ENCODE measurements around the gene SPAG17. TPM values are rescaled to one million over a fixed set of nuclear protein-coding genes. Genes with fewer than 3 reads are reported as not detected.

The SPAG17 gene
- polyA plus RNA-seq, 1 donor (not counting 4 experiments of a cell fraction or from before 2014, with no cell fraction given) = 0.52 TPM

DNA sequence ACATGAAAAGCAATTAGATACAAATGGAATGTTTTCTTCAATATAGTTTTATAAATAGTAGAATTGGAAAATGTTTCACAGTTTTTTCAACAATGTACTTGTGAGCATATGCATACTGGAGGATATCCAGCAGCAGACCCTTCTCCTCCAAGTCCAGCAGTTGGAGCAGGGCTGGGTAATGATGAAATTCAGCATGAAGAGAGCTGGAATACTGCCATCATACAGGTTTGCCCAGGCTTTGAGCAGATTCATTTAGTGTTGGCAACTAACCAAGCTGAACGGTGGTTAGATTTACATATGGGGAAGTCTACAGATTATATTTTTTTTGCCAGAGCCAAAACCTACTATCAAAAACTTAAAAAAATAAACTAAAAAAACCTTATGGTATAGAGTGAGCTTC is 217.1 kb downstream of the SPAG17 start:
- Histone ChIP-seq H3K36me3 (ENCODE audit: control insufficient read depth in 2 of 2, extremely low read depth in 1 of 2, insufficient read depth in 2 of 2, low read length in 2 of 2) (no peaks in the 10 kb centered on the region), H3K4me2 (ENCODE audit: control insufficient read depth, extremely low read depth, insufficient read depth, low read depth, low read length) (no peak overlapping the region), H3K27me3 (ENCODE audit: control insufficient read depth, extremely low read depth, insufficient read depth, low read length) (no peaks in the 10 kb centered on the region), H3K9ac (ENCODE audit: control insufficient read depth, extremely low read depth, insufficient read depth, low read length) (no peak overlapping the region), H4K20me1 (ENCODE audit: control insufficient read depth, extremely low read depth, insufficient read depth, low read length) (no peaks in the 10 kb centered on the region), H3K4me3 (ENCODE audit: control insufficient read depth in 2 of 3, extremely low read depth in 1 of 3, insufficient read depth in 2 of 3, low read depth in 1 of 3, low read length in 3 of 3) (no peak overlapping the region), H3K4me1 (ENCODE audit: control insufficient read depth, extremely low read depth, insufficient read depth, low read length) (peaks cover 2% of the 10 kb centered on the region), H3K9me1 (ENCODE audit: control insufficient read depth, extremely low read depth, insufficient read depth, low read length) (no peaks in the 10 kb centered on the region), H3K27ac (ENCODE audit: control insufficient read depth, insufficient read depth, low read length) (no peak overlapping the region), H3K9me3 (ENCODE audit: control insufficient read depth, low read depth, low read length) (no peaks in the 10 kb centered on the region), H3K79me2 (ENCODE audit: control insufficient read depth, insufficient read depth, low read length) (no peaks in the 10 kb centered on the region), H2AFZ (ENCODE audit: control insufficient read depth, low read length) (no peak overlapping the region)
- dilution Hi-C loops (cut with MboI; ENCODE audit: extremely low pct_ligation_motif_present, low sequenced_read_pairs) = no loop called here
- DNase-seq (ENCODE audit: low read depth, low spot score) (no peak), FAIRE-seq (no peak)
- no peak for TF ChIP-seq EZH2 (IDR thresholded peaks at IDR 0.05; ENCODE audit: low read length)
- TF ChIP-seq, protein P1, sequence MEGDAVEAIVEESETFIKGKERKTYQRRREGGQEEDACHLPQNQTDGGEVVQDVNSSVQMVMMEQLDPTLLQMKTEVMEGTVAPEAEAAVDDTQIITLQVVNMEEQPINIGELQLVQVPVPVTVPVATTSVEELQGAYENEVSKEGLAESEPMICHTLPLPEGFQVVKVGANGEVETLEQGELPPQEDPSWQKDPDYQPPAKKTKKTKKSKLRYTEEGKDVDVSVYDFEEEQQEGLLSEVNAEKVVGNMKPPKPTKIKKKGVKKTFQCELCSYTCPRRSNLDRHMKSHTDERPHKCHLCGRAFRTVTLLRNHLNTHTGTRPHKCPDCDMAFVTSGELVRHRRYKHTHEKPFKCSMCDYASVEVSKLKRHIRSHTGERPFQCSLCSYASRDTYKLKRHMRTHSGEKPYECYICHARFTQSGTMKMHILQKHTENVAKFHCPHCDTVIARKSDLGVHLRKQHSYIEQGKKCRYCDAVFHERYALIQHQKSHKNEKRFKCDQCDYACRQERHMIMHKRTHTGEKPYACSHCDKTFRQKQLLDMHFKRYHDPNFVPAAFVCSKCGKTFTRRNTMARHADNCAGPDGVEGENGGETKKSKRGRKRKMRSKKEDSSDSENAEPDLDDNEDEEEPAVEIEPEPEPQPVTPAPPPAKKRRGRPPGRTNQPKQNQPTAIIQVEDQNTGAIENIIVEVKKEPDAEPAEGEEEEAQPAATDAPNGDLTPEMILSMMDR (optimal IDR thresholded peaks at IDR 0.05 in 1 of 3, IDR thresholded peaks at IDR 0.05 in 1 of 3, conservative IDR thresholded peaks at IDR 0.05 in 1 of 3; ENCODE audit: extremely low read depth in 1 of 3, insufficient read depth in 2 of 3, low read length in 3 of 3) = no peak

DNA sequence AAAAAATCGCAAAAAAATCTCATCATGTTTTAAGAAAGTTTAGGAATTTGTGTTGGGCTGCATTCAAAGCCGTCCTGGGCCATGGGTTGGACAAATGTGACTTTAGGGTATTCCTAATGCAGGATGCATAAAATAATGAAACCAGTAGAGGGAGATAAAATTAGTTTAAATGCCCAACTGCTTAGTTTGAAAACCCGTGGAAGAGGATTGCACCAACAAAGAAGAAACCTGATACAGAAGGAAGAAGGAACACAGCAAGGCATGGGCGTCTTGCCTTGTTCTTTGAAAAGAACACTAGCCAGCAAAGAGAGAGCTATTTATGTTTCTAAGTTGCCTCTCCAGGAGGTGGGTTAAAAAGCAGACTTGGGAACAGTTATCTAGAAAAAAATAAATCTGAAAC is 217.6 kb downstream of the SPAG17 start:
- no peak for FAIRE-seq

More for the DNA sequence above, 217.6 kb downstream of the SPAG17 start:
- TF ChIP-seq, protein P1 (optimal IDR thresholded peaks at IDR 0.05 in 1 of 3, IDR thresholded peaks at IDR 0.05 in 1 of 3, conservative IDR thresholded peaks at IDR 0.05 in 1 of 3; ENCODE audit: extremely low read depth in 1 of 3, insufficient read depth in 2 of 3, low read length in 3 of 3) = peak in 1 of 3 experiments; percentile 13
- TF ChIP-seq EZH2 (IDR thresholded peaks at IDR 0.05; ENCODE audit: low read length) = no peak
- H4K20me1 ChIP-seq (ENCODE audit: control insufficient read depth, extremely low read depth, insufficient read depth, low read length) = no peaks in the 10 kb centered on the region
- H3K36me3 ChIP-seq (ENCODE audit: control insufficient read depth in 2 of 2, extremely low read depth in 1 of 2, insufficient read depth in 2 of 2, low read length in 2 of 2) = no peaks in the 10 kb centered on the region
- H3K4me1 ChIP-seq (ENCODE audit: control insufficient read depth, extremely low read depth, insufficient read depth, low read length) = peaks cover 2% of the 10 kb centered on the region
- no peaks in the 10 kb centered on the region for H3K79me2 ChIP-seq (ENCODE audit: control insufficient read depth, insufficient read depth, low read length)
- no peak overlapping the region for H3K4me3 ChIP-seq (ENCODE audit: control insufficient read depth in 2 of 3, extremely low read depth in 1 of 3, insufficient read depth in 2 of 3, low read depth in 1 of 3, low read length in 3 of 3)
- H2AFZ ChIP-seq (ENCODE audit: control insufficient read depth, low read length) = no peak overlapping the region
- H3K27ac ChIP-seq (ENCODE audit: control insufficient read depth, insufficient read depth, low read length) = no peak overlapping the region
- H3K4me2 ChIP-seq (ENCODE audit: control insufficient read depth, extremely low read depth, insufficient read depth, low read depth, low read length) = no peak overlapping the region
- no peak for DNase-seq (ENCODE audit: low read depth, low spot score)
- no peak overlapping the region for H3K9ac ChIP-seq (ENCODE audit: control insufficient read depth, extremely low read depth, insufficient read depth, low read length)
- dilution Hi-C loops (cut with MboI; ENCODE audit: extremely low pct_ligation_motif_present, low sequenced_read_pairs) = no loop called here
- no peaks in the 10 kb centered on the region for H3K9me3 ChIP-seq (ENCODE audit: control insufficient read depth, low read depth, low read length)
- H3K27me3 ChIP-seq (ENCODE audit: control insufficient read depth, extremely low read depth, insufficient read depth, low read length) = no peaks in the 10 kb centered on the region
- no peaks in the 10 kb centered on the region for H3K9me1 ChIP-seq (ENCODE audit: control insufficient read depth, extremely low read depth, insufficient read depth, low read length)
